IMR-90 (cell line): ENCODE results near the gene LAMA3.

Experiments used
- CHD1 ChIP-seq: IDR thresholded peaks from 2 replicates; pipeline ENCODE4 v1.6.1; 2012; ENCODE audit warnings: low read depth, low read length, improper control_type of control experiment
- MXI1 ChIP-seq: IDR thresholded peaks from 2 replicates; pipeline ENCODE4 v1.6.1; 2012; ENCODE audit warnings: low read depth, mild to moderate bottlenecking, low read length, moderate library complexity, borderline replicate concordance
- POLR2A ChIP-seq: IDR thresholded peaks from 2 replicates; pipeline ENCODE4 v1.6.1; 2012; ENCODE audit warnings: mild to moderate bottlenecking, low read depth, low read length
- TF ChIP-seq, protein P1 (sequence below): conservative IDR thresholded peaks from 2 replicates; pipeline ENCODE4 v1.5.1; 2012; ENCODE audit warnings: mild to moderate bottlenecking, low read depth, low read length, improper control_type of control experiment
- TF ChIP-seq, protein P2 (sequence below): fragments of 150-350 bp; IDR thresholded peaks from 2 replicates; pipeline ENCODE4 v1.6.1; 2017; ENCODE audit warnings: mild to moderate bottlenecking, antibody characterized with exemption, low read length, low read depth

- TF ChIP-seq, protein P1, sequence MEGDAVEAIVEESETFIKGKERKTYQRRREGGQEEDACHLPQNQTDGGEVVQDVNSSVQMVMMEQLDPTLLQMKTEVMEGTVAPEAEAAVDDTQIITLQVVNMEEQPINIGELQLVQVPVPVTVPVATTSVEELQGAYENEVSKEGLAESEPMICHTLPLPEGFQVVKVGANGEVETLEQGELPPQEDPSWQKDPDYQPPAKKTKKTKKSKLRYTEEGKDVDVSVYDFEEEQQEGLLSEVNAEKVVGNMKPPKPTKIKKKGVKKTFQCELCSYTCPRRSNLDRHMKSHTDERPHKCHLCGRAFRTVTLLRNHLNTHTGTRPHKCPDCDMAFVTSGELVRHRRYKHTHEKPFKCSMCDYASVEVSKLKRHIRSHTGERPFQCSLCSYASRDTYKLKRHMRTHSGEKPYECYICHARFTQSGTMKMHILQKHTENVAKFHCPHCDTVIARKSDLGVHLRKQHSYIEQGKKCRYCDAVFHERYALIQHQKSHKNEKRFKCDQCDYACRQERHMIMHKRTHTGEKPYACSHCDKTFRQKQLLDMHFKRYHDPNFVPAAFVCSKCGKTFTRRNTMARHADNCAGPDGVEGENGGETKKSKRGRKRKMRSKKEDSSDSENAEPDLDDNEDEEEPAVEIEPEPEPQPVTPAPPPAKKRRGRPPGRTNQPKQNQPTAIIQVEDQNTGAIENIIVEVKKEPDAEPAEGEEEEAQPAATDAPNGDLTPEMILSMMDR = no peak
- no peak for TF ChIP-seq CHD1
- TF ChIP-seq POLR2A = no peak
- TF ChIP-seq MXI1 = no peak
- TF ChIP-seq, protein P2, sequence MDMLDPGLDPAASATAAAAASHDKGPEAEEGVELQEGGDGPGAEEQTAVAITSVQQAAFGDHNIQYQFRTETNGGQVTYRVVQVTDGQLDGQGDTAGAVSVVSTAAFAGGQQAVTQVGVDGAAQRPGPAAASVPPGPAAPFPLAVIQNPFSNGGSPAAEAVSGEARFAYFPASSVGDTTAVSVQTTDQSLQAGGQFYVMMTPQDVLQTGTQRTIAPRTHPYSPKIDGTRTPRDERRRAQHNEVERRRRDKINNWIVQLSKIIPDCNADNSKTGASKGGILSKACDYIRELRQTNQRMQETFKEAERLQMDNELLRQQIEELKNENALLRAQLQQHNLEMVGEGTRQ = no peak
These were observed 21.7 kb downstream of the LAMA3 start for GRCh38 chr18:23710946-23711345.
